CD14-positive monocyte (primary cell): ENCODE results near the gene MAX. TPM values are rescaled to one million over a fixed set of nuclear protein-coding genes. Genes with fewer than 3 reads are reported as not detected.
A peak's percentile ranks its signal among the peaks of the same experiment; 100 is the strongest.

Source experiments
- DNase-seq, 3 donors: peaks; one replicate each; pipeline ENCODE4 v3.0.0-alpha.2; 2011 to 2022
- H2AFZ ChIP-seq: 2 replicates; pipeline ENCODE4 v1.6.0; 2012; ENCODE audit warnings: mild to moderate bottlenecking, low read depth, low read length, inconsistent platforms; ENCODE audit not compliant: insufficient read depth, poor library complexity, severe bottlenecking
- H3K27ac ChIP-seq, 2 donors: 1 replicate in 1 of 2; 2 replicates in 1 of 2; pipeline ENCODE4 v1.5.1; 2012 to 2013; ENCODE audit warnings: low read length in 2 of 2, control low read depth in 1 of 2, inconsistent platforms in 1 of 2, low read depth in 1 of 2, mild to moderate bottlenecking in 1 of 2
- H3K27me3 ChIP-seq, 2 donors: one replicate each; pipeline versions ENCODE4 v1.6.0 to v1.6.1; 2011 to 2013; ENCODE audit warnings: low read length in 2 of 2; ENCODE audit not compliant: control insufficient read depth in 2 of 2, insufficient read depth in 2 of 2
- H3K36me3 ChIP-seq, 2 donors: replicated peaks in 1 of 2; 1 replicate in 1 of 2; 2 replicates in 1 of 2; pipeline versions ENCODE4 v1.5.1 to v1.6.1; 2012 to 2013; ENCODE audit warnings: low read length in 2 of 2, control low read depth in 1 of 2, inconsistent platforms in 1 of 2, mild to moderate bottlenecking in 1 of 2; ENCODE audit not compliant: insufficient read depth in 2 of 2, control insufficient read depth in 1 of 2
- H3K4me1 ChIP-seq, 2 donors: 1 replicate in 1 of 2; 2 replicates in 1 of 2; pipeline versions ENCODE4 v1.5.1 to v1.6.1; 2012 to 2013; ENCODE audit warnings: low read length in 2 of 2, control low read depth in 1 of 2, inconsistent platforms in 1 of 2, mild to moderate bottlenecking in 1 of 2, moderate library complexity in 1 of 2; ENCODE audit not compliant: insufficient read depth in 2 of 2, control insufficient read depth in 1 of 2
- H3K4me2 ChIP-seq: replicated peaks from 2 replicates; pipeline ENCODE3; 2012; ENCODE audit warnings: low read length, moderate library complexity, mild to moderate bottlenecking; ENCODE audit not compliant: poor library complexity, severe bottlenecking; ENCODE audit errors: extremely low read depth
- H3K4me3 ChIP-seq, 3 experiments: fragments of 200-600 bp in 1 of 3; sonication (generic) in 1 of 3; replicated peaks in 1 of 3; 1 replicate in 2 of 3; 2 replicates in 1 of 3; pipeline ENCODE4 v1.5.1; 2011 to 2013; ENCODE audit warnings: low read length in 3 of 3, mild to moderate bottlenecking in 3 of 3, control low read depth in 2 of 3, low read depth in 2 of 3, inconsistent platforms in 1 of 3, moderate library complexity in 1 of 3
- H3K79me2 ChIP-seq: 2 replicates; pipeline ENCODE4 v1.6.0; 2012; ENCODE audit warnings: mild to moderate bottlenecking, control low read depth, inconsistent platforms, low read length, moderate library complexity; ENCODE audit not compliant: insufficient read depth
- H3K9ac ChIP-seq: 2 replicates; pipeline ENCODE4 v1.6.0; 2017; ENCODE audit warnings: low read length, mild to moderate bottlenecking; ENCODE audit not compliant: insufficient read depth, poor library complexity, severe bottlenecking
- H3K9me3 ChIP-seq, 2 donors: replicated peaks in 1 of 2; 1 replicate in 1 of 2; 2 replicates in 1 of 2; pipeline versions ENCODE4 v1.5.1 to v1.6.1; 2012 to 2013; ENCODE audit warnings: low read length in 2 of 2, control low read depth in 1 of 2; ENCODE audit not compliant: control insufficient read depth in 1 of 2, insufficient read depth in 1 of 2
- H4K20me1 ChIP-seq: 2 replicates; pipeline ENCODE4 v1.6.0; 2012; ENCODE audit warnings: mild to moderate bottlenecking, low read length, control low read depth, moderate library complexity; ENCODE audit not compliant: insufficient read depth
- H3K27ac Mint-ChIP-seq, 7 donors: one replicate each; pipeline ENCODE4 v1.8.0; 2020; ENCODE audit warnings: mild to moderate bottlenecking in 7 of 7, mixed read lengths in 7 of 7, moderate library complexity in 6 of 7, inconsistent platforms in 2 of 7
- H3K27me3 Mint-ChIP-seq, 3 donors: one replicate each; pipeline ENCODE4 v1.8.0; 2021 to 2022; ENCODE audit warnings: low read depth in 3 of 3, mild to moderate bottlenecking in 3 of 3, mixed read lengths in 3 of 3, moderate library complexity in 3 of 3, inconsistent platforms in 1 of 3
- H3K36me3 Mint-ChIP-seq, 2 donors: one replicate each; pipeline ENCODE4 v1.8.0; 2020; ENCODE audit warnings: mixed read lengths in 2 of 2, inconsistent platforms in 1 of 2, mild to moderate bottlenecking in 1 of 2
- H3K4me1 Mint-ChIP-seq: one replicate; pipeline ENCODE4 v1.8.0; 2020; ENCODE audit warnings: mild to moderate bottlenecking, mixed read lengths
- H3K4me3 Mint-ChIP-seq, 2 donors: one replicate each; pipeline ENCODE4 v1.8.0; 2020; ENCODE audit warnings: mild to moderate bottlenecking in 2 of 2, mixed read lengths in 2 of 2, moderate library complexity in 1 of 2
- H3K9me3 Mint-ChIP-seq, 7 donors: one replicate each; pipeline ENCODE4 v1.8.0; 2020 to 2022; ENCODE audit warnings: mixed read lengths in 7 of 7, mild to moderate bottlenecking in 6 of 7, moderate library complexity in 6 of 7, inconsistent platforms in 2 of 7
- WGBS: methylation state at CpG from one replicate; pipeline ENCODE4 v1.1.5; 2013; ENCODE audit warnings: missing lambda C conversion rate; ENCODE audit not compliant: insufficient coverage; 5-methylcytosine and 5-hydroxymethylcytosine counted together
- intact Hi-C, 2 donors: fragments of 100-400 bp; cut with micrococcal nuclease; formaldehyde crosslinking; loops; one replicate each; pipeline versions ENCODE4 v1.15.0 to v1.15.1; 2023
- polyA plus RNA-seq, 3 donors: library from polyadenylated mRNA; depleted of rRNA in 1 of 3; unstranded in 2 of 3; stranded (reverse) in 1 of 3; fragments of 300-500 nt in 2 of 3; fragments of >200 nt in 1 of 3; fragmentation: Illumina TruSeq in 2 of 3; gene quantifications; 1 replicate in 2 of 3; 2 replicates in 1 of 3; pipeline ENCODE4 v1.2.3, GENCODE V29; 2012 to 2021
- TF ChIP-seq, protein P1 (sequence below): fragments of 200-600 bp; IDR thresholded peaks from one replicate; pipeline ENCODE4 v1.8.0; 2022; ENCODE audit warnings: antibody characterized with exemption, mild to moderate bottlenecking

MAX gene
- polyA plus RNA-seq, 3 donors = 78.2 to 87.0 (median 81.5) TPM

DNA sequence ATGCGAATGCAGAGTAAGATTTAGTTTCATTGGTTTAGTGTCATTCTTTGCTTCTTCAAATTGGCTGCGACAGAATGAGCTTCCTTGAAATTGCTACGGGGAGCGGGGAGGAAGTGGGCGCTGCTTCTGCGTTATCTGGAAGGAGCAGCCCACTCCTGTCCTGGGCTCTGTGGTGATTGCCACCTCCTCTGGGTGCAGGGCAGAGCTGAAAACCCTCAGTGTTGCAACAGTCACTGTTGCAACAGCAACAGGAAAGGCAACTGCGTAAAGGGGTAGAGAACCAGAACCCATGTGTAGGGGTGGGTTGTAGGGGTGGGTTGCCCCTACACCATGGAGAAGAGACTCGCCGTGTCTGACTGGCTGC is 57.7 kb downstream of the MAX start:
- Mint-ChIP-seq H3K27me3 (peaks cover 0 to 2% (median 0%) of the 10 kb centered on the region in 3 donors), H3K36me3 (peaks cover 16 to 22% of the 10 kb centered on the region in 2 donors), H3K4me1 (peaks cover 77% of the 10 kb centered on the region), H3K27ac (peak overlapping the region; percentile 58 to 93 (median 88)), H3K9me3 (no peaks in the 10 kb centered on the region), H3K4me3 (peak overlapping the region; percentile 72 to 86)
- no peaks in the 10 kb centered on the region for H3K9me3 ChIP-seq
- no peaks in the 10 kb centered on the region for H3K79me2 ChIP-seq
- TF ChIP-seq, protein P1, sequence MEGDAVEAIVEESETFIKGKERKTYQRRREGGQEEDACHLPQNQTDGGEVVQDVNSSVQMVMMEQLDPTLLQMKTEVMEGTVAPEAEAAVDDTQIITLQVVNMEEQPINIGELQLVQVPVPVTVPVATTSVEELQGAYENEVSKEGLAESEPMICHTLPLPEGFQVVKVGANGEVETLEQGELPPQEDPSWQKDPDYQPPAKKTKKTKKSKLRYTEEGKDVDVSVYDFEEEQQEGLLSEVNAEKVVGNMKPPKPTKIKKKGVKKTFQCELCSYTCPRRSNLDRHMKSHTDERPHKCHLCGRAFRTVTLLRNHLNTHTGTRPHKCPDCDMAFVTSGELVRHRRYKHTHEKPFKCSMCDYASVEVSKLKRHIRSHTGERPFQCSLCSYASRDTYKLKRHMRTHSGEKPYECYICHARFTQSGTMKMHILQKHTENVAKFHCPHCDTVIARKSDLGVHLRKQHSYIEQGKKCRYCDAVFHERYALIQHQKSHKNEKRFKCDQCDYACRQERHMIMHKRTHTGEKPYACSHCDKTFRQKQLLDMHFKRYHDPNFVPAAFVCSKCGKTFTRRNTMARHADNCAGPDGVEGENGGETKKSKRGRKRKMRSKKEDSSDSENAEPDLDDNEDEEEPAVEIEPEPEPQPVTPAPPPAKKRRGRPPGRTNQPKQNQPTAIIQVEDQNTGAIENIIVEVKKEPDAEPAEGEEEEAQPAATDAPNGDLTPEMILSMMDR = no peak
- peak; percentile 66 to 76 (median 69) for DNase-seq
- 0% methylated on average over 6 of the region's 9 CpGs for WGBS
- peak overlapping the region; percentile 52 for H3K9ac ChIP-seq
- peak overlapping the region; percentile 79 for H3K4me2 ChIP-seq
- peak overlapping the region; percentile 73 for H2AFZ ChIP-seq
- intact Hi-C loops = loop anchor here in 1 of 2 donors (5.0 kb wide), 1 partner anchor 58 kb away; the partner anchor contains the start of gene MAX
- peak overlapping the region; percentile 64 to 81 for H3K27ac ChIP-seq
- peaks cover 61 to 72% of the 10 kb centered on the region in 2 donors for H3K4me1 ChIP-seq
- peak overlapping the region; percentile 7 to 68 (median 11) for H3K4me3 ChIP-seq
- no peaks in the 10 kb centered on the region for H3K27me3 ChIP-seq
- no peaks in the 10 kb centered on the region for H4K20me1 ChIP-seq
- peaks cover 12 to 16% of the 10 kb centered on the region in 2 donors for H3K36me3 ChIP-seq

GRCh38 chr14:65043893-65044595 is 58.3 kb downstream of the MAX start:
- peak overlapping the region; percentile 72 to 86 for H3K4me3 Mint-ChIP-seq
- no peaks in the 10 kb centered on the region for H4K20me1 ChIP-seq
- H2AFZ ChIP-seq = peak overlapping the region; percentile 73
- peak overlapping the region; percentile 79 for H3K4me2 ChIP-seq
- peaks cover 73% of the 10 kb centered on the region for H3K4me1 Mint-ChIP-seq
- TF ChIP-seq, protein P1 = no peak
- H3K27me3 ChIP-seq = no peaks in the 10 kb centered on the region
- no peaks in the 10 kb centered on the region for H3K79me2 ChIP-seq
- H3K9me3 ChIP-seq = no peaks in the 10 kb centered on the region
- peak overlapping the region; percentile 64 to 81 for H3K27ac ChIP-seq
- peaks cover 12 to 16% of the 10 kb centered on the region in 2 donors for H3K36me3 ChIP-seq
- no peaks in the 10 kb centered on the region for H3K9me3 Mint-ChIP-seq
- intact Hi-C loops = loop anchor here in 1 of 2 donors (5.0 kb wide), 1 partner anchor 58 kb away; the partner anchor contains the start of gene MAX
- DNase-seq = no peak
- H3K36me3 Mint-ChIP-seq = peaks cover 20 to 26% of the 10 kb centered on the region in 2 donors
- H3K27ac Mint-ChIP-seq = peak overlapping the region; percentile 58 to 93 (median 88)
- H3K4me1 ChIP-seq = peaks cover 61 to 69% of the 10 kb centered on the region in 2 donors
- WGBS = 20% methylated on average over 7 of the region's 12 CpGs
- H3K27me3 Mint-ChIP-seq = peaks cover 0 to 2% (median 0%) of the 10 kb centered on the region in 3 donors
- H3K4me3 ChIP-seq = peak overlapping the region; percentile 7 to 68 (median 11)
- H3K9ac ChIP-seq = peak overlapping the region; percentile 52
